WTC11 (cell line): ENCODE measurements around the gene FIS1. TPM values are rescaled to one million over a fixed set of nuclear protein-coding genes. Genes with fewer than 3 reads are reported as not detected.
"Not testable (repeated sequence)": the region's sequence is repeated elsewhere in the genome, so short reads cannot be mapped to it uniquely, and the experiment has no call there.

ENCODE experiments used
- ATAC-seq: fragments of 200-7000 bp; cut with Tn5 transposase; 2 replicates; pipeline ENCODE4 v1.10.0; 2021; ENCODE audit warnings: mild to moderate bottlenecking, moderate library complexity
- CTCF ChIA-PET: fragments of 300-600 bp; sonication (Branson Sonifier 250); formaldehyde crosslinking; loops from one replicate; lab custom pipeline; 2021; ENCODE audit warnings: antibody characterized with exemption; lab: Charles Lee
- POLR2A ChIA-PET: fragments of 350-600 bp; sonication (Branson Sonifier 250); formaldehyde crosslinking; loops from one replicate; lab custom pipeline; 2021; ENCODE audit warnings: antibody characterized with exemption; lab: Charles Lee
- DNase-seq: peaks from one replicate; pipeline ENCODE4 v3.0.0; 2021; ENCODE audit warnings: low spot score
- H3K27ac Mint-ChIP-seq: 2 replicates; pipeline ENCODE4 v1.8.0; 2021; ENCODE audit warnings: mixed read lengths
- H3K27me3 Mint-ChIP-seq: 2 replicates; pipeline ENCODE4 v1.8.0; 2021; ENCODE audit warnings: low read depth, mild to moderate bottlenecking, moderate library complexity, mixed read lengths
- H3K36me3 Mint-ChIP-seq: 2 replicates; pipeline ENCODE4 v1.8.0; 2021; ENCODE audit warnings: mixed read lengths
- H3K4me1 Mint-ChIP-seq: 2 replicates; pipeline ENCODE4 v1.8.0; 2022; ENCODE audit warnings: mixed read lengths
- H3K4me3 Mint-ChIP-seq: 2 replicates; pipeline ENCODE4 v1.8.0; 2021; ENCODE audit warnings: mild to moderate bottlenecking, moderate library complexity, mixed read lengths
- H3K9me3 Mint-ChIP-seq: 2 replicates; pipeline ENCODE4 v1.8.0; 2021; ENCODE audit warnings: mixed read lengths
- ATF2 ChIP-seq: sonication (generic); formaldehyde crosslinking; IDR thresholded peaks from 2 replicates; pipeline ENCODE4 v1.8.1; 2022; ENCODE audit warnings: low read depth, missing genetic modification reagents, borderline replicate concordance
- E2F5 ChIP-seq: sonication (generic); formaldehyde crosslinking; IDR thresholded peaks from 2 replicates; pipeline ENCODE4 v1.8.1; 2022; ENCODE audit warnings: mild to moderate bottlenecking, moderate library complexity, missing genetic modification reagents
- ELF4 ChIP-seq: sonication (generic); formaldehyde crosslinking; IDR thresholded peaks from 2 replicates; pipeline ENCODE4 v1.8.1; 2022; ENCODE audit warnings: low read depth, mild to moderate bottlenecking, moderate library complexity, missing genetic modification reagents
- ESRRA ChIP-seq: sonication (generic); formaldehyde crosslinking; IDR thresholded peaks from 2 replicates; pipeline ENCODE4 v1.8.1; 2022; ENCODE audit warnings: mild to moderate bottlenecking, missing genetic modification reagents, borderline replicate concordance
- GABPB1 ChIP-seq: sonication (generic); formaldehyde crosslinking; IDR thresholded peaks from 2 replicates; pipeline ENCODE4 v1.8.1; 2023; ENCODE audit warnings: mild to moderate bottlenecking, missing genetic modification reagents
- HMGXB4 ChIP-seq: sonication (generic); formaldehyde crosslinking; IDR thresholded peaks from 2 replicates; pipeline ENCODE4 v1.8.1; 2023; ENCODE audit warnings: mild to moderate bottlenecking, moderate library complexity, missing genetic modification reagents
- MXD4 ChIP-seq: fragments of 250-450 bp; sonication (Bioruptor Pico); IDR thresholded peaks from 2 replicates; pipeline ENCODE4 v1.8.0; 2021; ENCODE audit warnings: mild to moderate bottlenecking, moderate library complexity, borderline replicate concordance
- NR2C2 ChIP-seq: sonication (generic); formaldehyde crosslinking; IDR thresholded peaks from 2 replicates; pipeline ENCODE4 v1.8.0; 2022; ENCODE audit warnings: mild to moderate bottlenecking, missing genetic modification reagents
- PRDM15 ChIP-seq: sonication (generic); formaldehyde crosslinking; IDR thresholded peaks from 2 replicates; pipeline ENCODE4 v1.8.0; 2022; ENCODE audit warnings: missing genetic modification reagents
- SMAD4 ChIP-seq: sonication (generic); formaldehyde crosslinking; IDR thresholded peaks from 2 replicates; pipeline ENCODE4 v1.8.0; 2022; ENCODE audit warnings: mild to moderate bottlenecking, missing genetic modification reagents
- ZNF121 ChIP-seq: sonication (generic); formaldehyde crosslinking; IDR thresholded peaks from 2 replicates; pipeline ENCODE4 v1.8.0; 2023; ENCODE audit warnings: missing genetic modification reagents
- ZNF138 ChIP-seq: sonication (generic); formaldehyde crosslinking; conservative IDR thresholded peaks from 2 replicates; pipeline ENCODE4 v1.8.1; 2022; ENCODE audit warnings: mild to moderate bottlenecking, moderate library complexity, missing genetic modification reagents
- ZNF263 ChIP-seq: sonication (generic); formaldehyde crosslinking; IDR thresholded peaks from 2 replicates; pipeline ENCODE4 v1.8.1; 2022; ENCODE audit warnings: low read depth, mild to moderate bottlenecking, moderate library complexity, missing genetic modification reagents
- ZNF423 ChIP-seq: fragments of 250-450 bp; sonication (Bioruptor Pico); IDR thresholded peaks from 2 replicates; pipeline ENCODE4 v2.1.2; 2022; ENCODE audit warnings: mild to moderate bottlenecking, moderate library complexity
- ZNF425 ChIP-seq: fragments of 250-450 bp; sonication (Bioruptor Pico); conservative IDR thresholded peaks from 2 replicates; pipeline ENCODE4 v1.9.0; 2021; ENCODE audit warnings: mild to moderate bottlenecking
- total RNA-seq: library from RNA; stranded (reverse); gene quantifications from 3 replicates; pipeline ENCODE4 v1.2.3, GENCODE V29; 2021

FIS1 gene
- total RNA-seq, 1 experiment from 2014 or later = 123 TPM

- peaks cover 26% of the 10 kb centered on the region for H3K4me1 Mint-ChIP-seq
- H3K36me3 Mint-ChIP-seq, H3K9me3 Mint-ChIP-seq, H3K4me3 Mint-ChIP-seq, DNase-seq, ATAC-seq, POLR2A ChIA-PET: not testable (repeated sequence)
- peak overlapping the region; percentile 80 for H3K27ac Mint-ChIP-seq
- CTCF ChIA-PET = interaction anchor here (0.6 to 5.3 kb wide), 8 partner anchors 12 to 1571 kb away, joined by 3 to 57 read pairs (median 5); partner anchors contain the start of genes FIS1, PLOD3 and ZNHIT1
- H3K27me3 Mint-ChIP-seq = peaks cover 16% of the 10 kb centered on the region
Observed at GRCh38 chr7:101203740-101204738, 40.8 kb downstream of the FIS1 start.

GRCh38 chr7:101202603-101202918 is 42.3 kb downstream of the FIS1 start:
- Mint-ChIP-seq H3K4me3 (peak overlapping the region; percentile 72), H3K9me3 (no peaks in the 10 kb centered on the region), H3K4me1 (peaks cover 28% of the 10 kb centered on the region), H3K27ac (no peak overlapping the region), H3K36me3 (no peaks in the 10 kb centered on the region), H3K27me3 (peaks cover 16% of the 10 kb centered on the region)
- ATAC-seq (no peak), DNase-seq (no peak)
- POLR2A ChIA-PET = interaction anchor here (0.6 to 1.4 kb wide), 3 partner anchors 15 to 125 kb away, joined by 5 to 8 read pairs (median 7); partner anchors contain the start of genes PLOD3 and ZNHIT1
- TF ChIP-seq ZNF121 (CRISPR knock-in tag) (peak; percentile 90), SMAD4 (CRISPR knock-in tag) (no peak)
- CTCF ChIA-PET = interaction anchor here (1.0 to 5.3 kb wide), 9 partner anchors 10 to 313 kb away, joined by 3 to 57 read pairs (median 10); partner anchors contain the start of genes FIS1, PLOD3, UFSP1 and ZNHIT1

GRCh38 chr7:101201695-101202602 is 42.9 kb downstream of the FIS1 start:
- Mint-ChIP-seq H3K36me3 (no peaks in the 10 kb centered on the region), H3K4me1 (peaks cover 28% of the 10 kb centered on the region), H3K27me3 (peaks cover 16% of the 10 kb centered on the region), H3K27ac (no peak overlapping the region), H3K9me3 (no peaks in the 10 kb centered on the region), H3K4me3 (peak overlapping the region; percentile 72)
- peak; percentile 62 for ATAC-seq
- ChIA-PET POLR2A (interaction anchor here (0.6 to 1.4 kb wide), 4 partner anchors 16 to 124 kb away, joined by 5 to 8 read pairs (median 6); partner anchors contain the start of genes PLOD3 and ZNHIT1), CTCF (interaction anchor here (0.5 to 5.3 kb wide), 14 partner anchors 10 to 1097 kb away, joined by 3 to 57 read pairs (median 4); partner anchors contain the start of genes FIS1, PLOD3, UFSP1 and ZNHIT1)
- DNase-seq = peak; percentile 56
- TF ChIP-seq GABPB1 (CRISPR knock-in tag) = peak; percentile 35
- 0 out of 2 replicates have a peak, but pooled peaks have one; percentile 29 for TF ChIP-seq ZNF138 (CRISPR knock-in tag)
- no peak for TF ChIP-seq ZNF263 (CRISPR knock-in tag)
- TF ChIP-seq ZNF425 = no peak
- TF ChIP-seq E2F5 (CRISPR knock-in tag) = 0 out of 2 replicates have a peak, but pooled peaks have one; percentile 31
- TF ChIP-seq HMGXB4 (CRISPR knock-in tag) = 0 out of 2 replicates have a peak, but pooled peaks have one; percentile 48
- 0 out of 2 replicates have a peak, but pooled peaks have one; percentile 14 for TF ChIP-seq ZNF423 (CRISPR knock-in tag)
- no peak for TF ChIP-seq ATF2 (CRISPR knock-in tag)
- peak; percentile 90 for TF ChIP-seq PRDM15 (CRISPR knock-in tag)
- TF ChIP-seq ESRRA (CRISPR knock-in tag) = 0 out of 2 replicates have a peak, but pooled peaks have one; percentile 49
- no peak for TF ChIP-seq NR2C2 (CRISPR knock-in tag)
- TF ChIP-seq MXD4 (CRISPR knock-in tag) = no peak
- TF ChIP-seq ELF4 = no peak
